ENCODE results near the gene PTPRN2. TPM values are rescaled to one million over a fixed set of nuclear protein-coding genes. Genes with fewer than 3 reads are reported as not detected.
"Not testable (repeated sequence)": the region's sequence is repeated elsewhere in the genome, so short reads cannot be mapped to it uniquely, and the experiment has no call there.

Gene PTPRN2
- total and polyA plus RNA-seq, 2 of the 8 experiments (the other 6 are each of a cell fraction or from before 2014, with no cell fraction given), result 2.6 to 4.5 TPM

DNA sequence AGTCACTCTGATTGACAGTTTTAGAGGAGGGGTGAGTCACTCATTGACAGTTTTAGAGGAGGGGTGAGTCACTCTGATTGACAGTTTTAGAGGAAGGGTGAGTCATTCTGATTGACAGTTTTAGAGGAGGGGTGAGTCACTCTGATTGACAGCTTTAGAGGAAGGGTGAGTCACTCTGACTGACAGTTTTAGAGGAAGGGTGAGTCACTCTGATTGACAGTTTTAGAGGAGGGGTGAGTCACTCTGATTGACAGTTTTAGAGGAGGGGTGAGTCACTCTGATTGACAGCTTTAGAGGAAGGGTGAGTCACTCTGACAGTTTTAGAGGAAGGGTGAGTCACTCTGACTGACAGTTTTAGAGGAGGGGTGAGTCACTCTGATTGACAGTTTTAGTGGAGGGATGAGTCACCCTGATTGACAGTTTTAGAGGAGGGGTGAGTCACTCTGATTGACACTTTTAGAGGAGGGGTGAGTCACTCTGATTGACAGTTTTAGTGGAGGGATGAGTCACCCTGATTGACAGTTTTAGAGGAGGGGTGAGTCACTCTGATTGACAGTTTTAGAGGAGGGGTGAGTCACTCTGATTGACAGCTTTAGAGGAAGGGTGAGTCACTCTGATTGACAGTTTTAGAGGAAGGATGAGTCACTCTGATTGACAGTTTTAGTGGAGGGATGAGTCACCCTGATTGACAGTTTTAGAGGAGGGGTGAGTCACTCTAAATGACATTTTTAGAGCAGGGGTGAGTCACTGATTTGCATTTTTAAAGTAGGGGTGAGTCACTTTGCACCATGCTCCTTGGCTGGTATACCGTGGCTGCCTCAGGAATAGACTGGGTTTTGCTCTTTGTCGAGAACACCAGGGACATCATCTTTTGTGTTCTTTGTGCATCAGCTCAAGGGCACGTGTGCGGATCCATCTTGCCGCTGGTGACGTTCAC lies 654.1 kb downstream of the PTPRN2 start:
- H2AFZ ChIP-seq (ENCODE audit: low read length); H3K23ac ChIP-seq (ENCODE audit: insufficient read length); H3K36me3 ChIP-seq (ENCODE audit: control insufficient read depth in 2 of 4, insufficient read depth in 4 of 4, low read length in 3 of 4); H3K14ac ChIP-seq (ENCODE audit: insufficient read length); H2BK15ac ChIP-seq (ENCODE audit: low read length); FAIRE-seq; H3K4me2 ChIP-seq (ENCODE audit: insufficient read depth in 1 of 2, low read depth in 2 of 2, low read length in 2 of 2); H4K91ac ChIP-seq (replicated peaks; ENCODE audit: insufficient read length, low read length); H4K8ac ChIP-seq (ENCODE audit: extremely low read depth, insufficient read depth, low read length); H3K4ac ChIP-seq (replicated peaks; ENCODE audit: insufficient read length, low read depth, low read length); H3K4me3 ChIP-seq (ENCODE audit: extremely low read depth in 1 of 4, insufficient read depth in 2 of 4, low read depth in 3 of 4, low read length in 4 of 4); H2BK120ac ChIP-seq (replicated peaks; ENCODE audit: low read depth, low read length); H2AK5ac ChIP-seq (ENCODE audit: low read depth, low read length); H3K9ac ChIP-seq (replicated peaks in 1 of 4; ENCODE audit: extremely low read depth in 1 of 4, low read depth in 3 of 4, low read length in 3 of 4); H3K27me3 ChIP-seq (replicated peaks in 1 of 4; ENCODE audit: control insufficient read depth in 3 of 4, extremely low read depth in 1 of 4, insufficient read depth in 3 of 4, low read length in 3 of 4); H3K79me2 ChIP-seq (ENCODE audit: control insufficient read depth in 1 of 2, insufficient read depth in 2 of 2, low read length in 2 of 2); POLR2A ChIA-PET (ENCODE audit: partially characterized antibody); H2BK5ac ChIP-seq (ENCODE audit: low read depth, low read length); H3K27ac ChIP-seq (ENCODE audit: low read depth, low read length); H3K23me2 ChIP-seq (ENCODE audit: low read depth, low read length); DNase-seq (ENCODE audit: low read depth in 1 of 2, low spot score in 2 of 2); H2BK12ac ChIP-seq (ENCODE audit: low read depth, low read length); H3K56ac ChIP-seq (replicated peaks; ENCODE audit: insufficient read length, low read depth, low read length); H3K18ac ChIP-seq (ENCODE audit: extremely low read depth, low read length); H4K5ac ChIP-seq (ENCODE audit: insufficient read length, low read depth, low read length); H2BK20ac ChIP-seq (ENCODE audit: low read length); H3K79me1 ChIP-seq (ENCODE audit: low read depth, low read length); H4K20me1 ChIP-seq (replicated peaks in 1 of 2; ENCODE audit: control insufficient read depth in 1 of 2, insufficient read depth in 2 of 2, low read length in 2 of 2): not testable (repeated sequence)
- peak; percentile 64; the same call in 1 of the 2 replicates for TF ChIP-seq JUND (IDR thresholded peaks at IDR 0.05; ENCODE audit: low read length)
- CTCF ChIA-PET (ENCODE audit: partially characterized antibody), result interaction anchor here (0.7 kb wide), 1 partner anchor 154 kb away, joined by 3 read pairs; no protein-coding TSS in a partner anchor
- H3K4me1 ChIP-seq (replicated peaks in 1 of 4; ENCODE audit: control insufficient read depth in 3 of 4, insufficient read depth in 4 of 4, low read length in 3 of 4), result peaks cover 0 to 13% (median 6%) of the 10 kb centered on the region in 4 experiments; a peak in 6 of 7 replicates
- WGBS, 2 experiments (ENCODE audit: extremely low coverage in 1 of 2, insufficient coverage in 1 of 2, insufficient read length in 1 of 2, insufficient replicate concordance in 2 of 2, low coverage in 1 of 2, low lambda C conversion rate in 2 of 2, missing lambda C conversion rate in 1 of 2), result 77% methylated on average over 6 of the region's 6 CpGs; no CpG with 5 or more reads in 1 of the 2 experiments
- H3K9me3 ChIP-seq (ENCODE audit: insufficient read depth in 2 of 2, low read depth in 1 of 2, low read length in 1 of 2), result peaks cover 2 to 16% of the 10 kb centered on the region in 2 experiments; a peak in 3 of 4 replicates

Data from H1 (cell line).